ENCODE measurements around the gene IL12RB1. TPM values are rescaled to one million over a fixed set of nuclear protein-coding genes. Genes with fewer than 3 reads are reported as not detected.

Gene IL12RB1
- total and polyA plus RNA-seq, 10 donors = 9.9 to 31.6 (median 24.2) TPM

DNA sequence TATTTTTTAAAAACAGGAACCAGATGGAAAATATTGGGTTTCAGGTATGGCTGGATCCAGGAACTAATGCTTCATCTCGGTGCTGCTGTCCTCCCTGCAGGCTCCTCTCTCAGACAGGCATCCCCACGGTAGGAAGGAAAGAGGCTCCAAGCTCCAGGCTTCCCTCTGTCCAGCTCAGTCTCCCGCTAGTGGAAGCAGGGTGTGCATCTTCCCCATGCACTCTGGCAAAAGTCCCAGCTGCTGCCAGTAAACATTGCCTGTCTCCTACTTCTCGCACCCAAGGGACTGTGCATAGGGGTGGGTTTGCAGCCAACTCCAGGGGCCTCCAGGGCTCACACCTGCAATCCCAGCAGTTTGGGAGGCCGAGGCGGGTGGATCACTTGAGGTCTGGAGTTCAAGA is 29.2 kb downstream of the IL12RB1 start:
- Histone ChIP-seq H3K4me1 (peaks cover 7 to 27% (median 14%) of the 10 kb centered on the region in 6 donors), H3K9me3 (no peaks in the 10 kb centered on the region), H3K4me3 (peak overlapping the region in 1 of 8 donors; percentile 54), H3K27ac (peak overlapping the region; percentile 70 to 90 (median 82)), H3K36me3 (peaks cover 0 to 33% (median 0%) of the 10 kb centered on the region in 6 donors), H3K27me3 (replicated peaks in 1 of 7) (no peaks in the 10 kb centered on the region)
- TF ChIP-seq, protein P1, sequence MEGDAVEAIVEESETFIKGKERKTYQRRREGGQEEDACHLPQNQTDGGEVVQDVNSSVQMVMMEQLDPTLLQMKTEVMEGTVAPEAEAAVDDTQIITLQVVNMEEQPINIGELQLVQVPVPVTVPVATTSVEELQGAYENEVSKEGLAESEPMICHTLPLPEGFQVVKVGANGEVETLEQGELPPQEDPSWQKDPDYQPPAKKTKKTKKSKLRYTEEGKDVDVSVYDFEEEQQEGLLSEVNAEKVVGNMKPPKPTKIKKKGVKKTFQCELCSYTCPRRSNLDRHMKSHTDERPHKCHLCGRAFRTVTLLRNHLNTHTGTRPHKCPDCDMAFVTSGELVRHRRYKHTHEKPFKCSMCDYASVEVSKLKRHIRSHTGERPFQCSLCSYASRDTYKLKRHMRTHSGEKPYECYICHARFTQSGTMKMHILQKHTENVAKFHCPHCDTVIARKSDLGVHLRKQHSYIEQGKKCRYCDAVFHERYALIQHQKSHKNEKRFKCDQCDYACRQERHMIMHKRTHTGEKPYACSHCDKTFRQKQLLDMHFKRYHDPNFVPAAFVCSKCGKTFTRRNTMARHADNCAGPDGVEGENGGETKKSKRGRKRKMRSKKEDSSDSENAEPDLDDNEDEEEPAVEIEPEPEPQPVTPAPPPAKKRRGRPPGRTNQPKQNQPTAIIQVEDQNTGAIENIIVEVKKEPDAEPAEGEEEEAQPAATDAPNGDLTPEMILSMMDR (IDR thresholded peaks at IDR 0.05 in 8 of 11, conservative IDR thresholded peaks at IDR 0.05 in 3 of 11) = no peak
- TF ChIP-seq POLR2AphosphoS5 (IDR thresholded peaks at IDR 0.05) = no peak
- TF ChIP-seq POLR2A (IDR thresholded peaks at IDR 0.05) = no peak
- no peak for DNase-seq
- 65 to 86% (median 78%) methylated on average over 4 to 6 of the region's 6 CpGs for WGBS, 5 donors
- intact Hi-C loops (cut with DNase I; ENCODE audit: low total_unique reads) = loop anchor here (10.0 kb wide), 1 partner anchor 113 kb away; no protein-coding TSS in a partner anchor

DNA sequence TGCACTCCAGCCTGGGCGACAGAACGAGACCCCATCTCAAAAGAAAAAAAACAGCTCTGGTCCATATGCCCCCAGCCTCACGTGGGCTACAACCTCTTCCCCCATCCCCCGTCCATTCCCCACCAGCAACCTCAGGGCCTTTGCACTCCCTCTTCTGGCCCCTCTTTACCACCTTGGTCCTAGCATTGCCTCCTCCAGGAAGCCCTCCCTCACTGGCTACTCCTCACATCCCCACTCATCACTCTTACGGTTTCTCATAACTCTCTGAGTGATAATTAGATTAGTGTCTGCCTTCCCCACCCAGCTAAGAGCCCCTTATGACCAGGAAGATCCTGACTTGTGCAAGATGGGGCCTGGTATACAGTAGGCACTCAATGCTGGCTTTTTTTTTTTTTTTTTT is 30.8 kb downstream of the IL12RB1 start:
- Histone ChIP-seq H3K36me3 (peaks cover 0 to 20% (median 0%) of the 10 kb centered on the region in 6 donors), H3K4me1 (peaks cover 11 to 41% (median 22%) of the 10 kb centered on the region in 6 donors), H3K9me3 (no peaks in the 10 kb centered on the region), H3K4me3 (no peak overlapping the region), H3K27me3 (replicated peaks in 1 of 7) (peaks cover 0 to 8% (median 0%) of the 10 kb centered on the region in 7 donors), H3K27ac (peak overlapping the region in 2 of 8 donors; percentile 83 to 90)
- WGBS, 5 donors = 80 to 92% (median 85%) methylated on average over 5 of the region's 5 CpGs
- DNase-seq = no peak
- intact Hi-C loops (cut with DNase I; ENCODE audit: low total_unique reads) = loop anchor here (10.0 kb wide), 1 partner anchor 111 kb away; no protein-coding TSS in a partner anchor
- TF ChIP-seq POLR2AphosphoS5 (IDR thresholded peaks at IDR 0.05) = no peak
- TF ChIP-seq, protein P1 (IDR thresholded peaks at IDR 0.05 in 8 of 11, conservative IDR thresholded peaks at IDR 0.05 in 3 of 11) = no peak
- no peak for TF ChIP-seq POLR2A (IDR thresholded peaks at IDR 0.05)

DNA sequence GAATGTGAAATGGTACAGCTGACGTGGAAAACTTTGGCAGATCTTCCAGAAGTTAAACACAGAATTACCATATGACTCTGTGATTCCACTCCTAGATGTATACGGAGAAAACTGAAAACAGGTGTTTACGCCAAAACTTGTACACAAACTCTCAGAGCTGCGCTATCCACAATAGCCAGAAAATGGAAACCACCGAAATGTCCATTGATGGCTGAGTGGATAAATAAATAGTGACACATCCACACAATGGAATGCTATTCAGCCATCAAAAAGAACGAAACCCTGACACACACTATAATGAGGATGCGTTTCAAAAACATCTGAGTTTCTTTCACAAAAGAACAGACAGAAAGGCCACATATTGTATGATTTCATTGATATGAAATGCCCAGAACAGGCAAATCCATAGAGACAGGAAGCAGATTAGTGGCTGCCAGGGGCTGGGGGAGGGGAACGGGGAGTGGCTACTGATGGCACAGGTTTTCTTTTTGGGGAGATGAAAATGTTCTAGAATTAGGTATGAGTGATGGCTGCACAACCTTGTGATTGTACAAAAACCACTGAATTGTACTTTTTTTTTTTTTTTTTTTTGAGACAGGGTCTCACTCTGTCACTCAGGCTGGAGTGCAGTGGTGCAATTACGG is 33.0 kb downstream of the IL12RB1 start:
- H3K9me3 ChIP-seq = no peaks in the 10 kb centered on the region
- H3K27ac ChIP-seq = peak overlapping the region in 6 of 8 donors; percentile 7 to 86 (median 51)
- no peak for TF ChIP-seq POLR2A (IDR thresholded peaks at IDR 0.05)
- TF ChIP-seq, protein P1 (IDR thresholded peaks at IDR 0.05 in 8 of 11, conservative IDR thresholded peaks at IDR 0.05 in 3 of 11) = no peak
- TF ChIP-seq POLR2AphosphoS5 (IDR thresholded peaks at IDR 0.05) = no peak
- intact Hi-C loops (cut with DNase I; ENCODE audit: low total_unique reads) = loop anchor here (10.0 kb wide), 1 partner anchor 109 kb away; no protein-coding TSS in a partner anchor
- peaks cover 0 to 8% (median 0%) of the 10 kb centered on the region in 7 donors for H3K27me3 ChIP-seq (replicated peaks in 1 of 7)
- WGBS, 5 donors = 68 to 80% (median 75%) methylated on average over 9 of the region's 9 CpGs
- H3K4me1 ChIP-seq = peaks cover 10 to 56% (median 30%) of the 10 kb centered on the region in 6 donors
- no peak overlapping the region for H3K4me3 ChIP-seq
- no peaks in the 10 kb centered on the region for H3K36me3 ChIP-seq
- DNase-seq = no peak

DNA sequence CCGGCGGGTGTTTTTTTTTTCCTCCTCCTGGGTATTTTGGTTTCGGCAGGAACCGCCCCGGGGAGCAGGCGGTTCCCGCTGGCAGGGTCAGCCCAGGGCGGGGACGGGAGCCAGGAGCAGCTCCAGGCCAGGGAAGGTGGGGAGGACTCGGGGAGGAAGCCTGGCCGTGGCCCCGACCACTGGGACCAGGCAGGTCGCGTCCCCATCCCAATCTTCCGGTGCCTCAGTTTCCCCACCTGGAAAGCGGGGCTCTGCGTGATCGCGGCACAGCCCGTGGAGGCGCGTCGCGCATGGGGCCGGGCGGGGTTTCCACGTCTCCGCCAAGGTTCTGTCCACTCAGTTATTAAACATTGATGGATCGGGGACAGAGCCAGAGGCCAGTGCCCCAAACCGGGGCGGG is 34.8 kb downstream of the IL12RB1 start:
- H3K27me3 ChIP-seq (replicated peaks in 1 of 7) = peaks cover 0 to 8% (median 0%) of the 10 kb centered on the region in 7 donors
- TF ChIP-seq POLR2AphosphoS5 (IDR thresholded peaks at IDR 0.05) = peak in 2 of 3 donors; percentile 30 to 60
- TF ChIP-seq, protein P1 (IDR thresholded peaks at IDR 0.05 in 8 of 11, conservative IDR thresholded peaks at IDR 0.05 in 3 of 11) = no peak
- TF ChIP-seq POLR2A (IDR thresholded peaks at IDR 0.05) = no peak
- H3K9me3 ChIP-seq = no peaks in the 10 kb centered on the region
- H3K36me3 ChIP-seq = no peaks in the 10 kb centered on the region
- H3K27ac ChIP-seq = peak overlapping the region in 7 of 8 donors; percentile 36 to 86 (median 62)
- DNase-seq = no peak
- peaks cover 0 to 42% (median 19%) of the 10 kb centered on the region in 6 donors for H3K4me1 ChIP-seq
- H3K4me3 ChIP-seq = no peak overlapping the region
- intact Hi-C loops (cut with DNase I; ENCODE audit: low total_unique reads) = loop anchor here (10.0 kb wide), 1 partner anchor 107 kb away; no protein-coding TSS in a partner anchor
- 38 to 63% (median 52%) methylated on average over 10 to 31 of the region's 31 CpGs for WGBS, 5 donors
